Natural killer cell treated with Interleukin-12 subunit alpha and Interleukin-12 subunit beta and Interleukin-15 and Interleukin-18, amount 100 ng/mL, for 72 hours (primary cell): ENCODE results near the gene RFWD3. TPM values are rescaled to one million over a fixed set of nuclear protein-coding genes. Genes with fewer than 3 reads are reported as not detected.

Experiments used
- ATAC-seq, 2 donors: fragments of 150-1000 bp; cut with Tn5 transposase in 1 of 2; sonication (Bioruptor Pico), chemical (Tn5 transposase) in 1 of 2; 2 replicates each; pipeline ENCODE4 v1.10.0; 2021
- DNase-seq: peaks from one replicate; pipeline ENCODE4 v3.0.0; 2022; ENCODE audit warnings: low spot score
- H3K27ac Mint-ChIP-seq, 2 donors: 1 replicate in 1 of 2; 2 replicates in 1 of 2; pipeline ENCODE4 v1.8.0; 2022; ENCODE audit warnings: mixed read lengths in 2 of 2, mild to moderate bottlenecking in 1 of 2, moderate library complexity in 1 of 2
- H3K27me3 Mint-ChIP-seq, 2 donors: 1 replicate in 1 of 2; 2 replicates in 1 of 2; pipeline ENCODE4 v1.8.0; 2022; ENCODE audit warnings: mixed read lengths in 2 of 2
- H3K36me3 Mint-ChIP-seq: one replicate; pipeline ENCODE4 v1.8.0; 2022; ENCODE audit warnings: mixed read lengths
- H3K4me1 Mint-ChIP-seq, 2 donors: 1 replicate in 1 of 2; 2 replicates in 1 of 2; pipeline ENCODE4 v1.8.0; 2022; ENCODE audit warnings: low read depth in 2 of 2, mixed read lengths in 2 of 2, mild to moderate bottlenecking in 1 of 2
- H3K4me3 Mint-ChIP-seq: one replicate; pipeline ENCODE4 v1.8.0; 2022; ENCODE audit warnings: mixed read lengths
- H3K9me3 Mint-ChIP-seq: 2 replicates; pipeline ENCODE4 v1.8.0; 2022; ENCODE audit warnings: mixed read lengths
- total RNA-seq, 2 donors: library from RNA; stranded (reverse); gene quantifications; one replicate each; pipeline ENCODE4 v1.2.3, GENCODE V29; 2022

Gene RFWD3
- total RNA-seq, 2 donors from 2014 or later: 76.7 to 148 TPM

GRCh38 chr16:74575807-74576643 is 90.7 kb downstream of the RFWD3 start:
- Mint-ChIP-seq H3K27ac (no peak overlapping the region), H3K4me3 (no peak overlapping the region), H3K4me1 (peaks cover 51 to 53% of the 10 kb centered on the region in 2 donors), H3K27me3 (no peaks in the 10 kb centered on the region), H3K36me3 (no peaks in the 10 kb centered on the region), H3K9me3 (no peaks in the 10 kb centered on the region)
- DNase-seq (no peak), ATAC-seq (no peak)

- H3K4me1 Mint-ChIP-seq: peaks cover 46 to 53% of the 10 kb centered on the region in 2 donors
- no peaks in the 10 kb centered on the region for H3K9me3 Mint-ChIP-seq
- no peak for DNase-seq
- no peak overlapping the region for H3K4me3 Mint-ChIP-seq
- H3K36me3 Mint-ChIP-seq: no peaks in the 10 kb centered on the region
- H3K27ac Mint-ChIP-seq: no peak overlapping the region
- no peak for ATAC-seq
- H3K27me3 Mint-ChIP-seq: no peaks in the 10 kb centered on the region
Observed at GRCh38 chr16:74575175-74575806, 91.4 kb downstream of the RFWD3 start.

GRCh38 chr16:74574146-74574545 is 92.5 kb downstream of the RFWD3 start:
- ATAC-seq (no peak), DNase-seq (no peak)
- Mint-ChIP-seq H3K4me3 (no peak overlapping the region), H3K27ac (peak overlapping the region in 1 of 2 donors; percentile 75), H3K9me3 (no peaks in the 10 kb centered on the region), H3K4me1 (peaks cover 47 to 54% of the 10 kb centered on the region in 2 donors), H3K36me3 (no peaks in the 10 kb centered on the region), H3K27me3 (no peaks in the 10 kb centered on the region)

GRCh38 chr16:74573622-74574021 is 93.1 kb downstream of the RFWD3 start:
- ATAC-seq: no peak
- H3K4me3 Mint-ChIP-seq: no peak overlapping the region
- H3K27ac Mint-ChIP-seq: no peak overlapping the region
- peaks cover 45 to 52% of the 10 kb centered on the region in 2 donors for H3K4me1 Mint-ChIP-seq
- H3K9me3 Mint-ChIP-seq: no peaks in the 10 kb centered on the region
- H3K27me3 Mint-ChIP-seq: no peaks in the 10 kb centered on the region
- H3K36me3 Mint-ChIP-seq: no peaks in the 10 kb centered on the region
- no peak for DNase-seq

Other genes with a start within 250 kb of the RFWD3 start
- 1 to 10 TPM; 1.4 to 2.2 TPM for gene CLEC18B, start 245.4 kb downstream of the RFWD3 start, total RNA-seq
- gene GLG1, start 59.8 kb downstream of the RFWD3 start, total RNA-seq: 10 to 100 TPM; 69.6 to 98.9 TPM
- gene MLKL, start 34.0 kb upstream of the RFWD3 start, total RNA-seq: 10 to 100 TPM; 17.1 to 23.5 TPM
- not detected for gene FA2H, start 107.9 kb upstream of the RFWD3 start, total RNA-seq